ENCODE data around the gene MEGF6.

The MEGF6 gene

DNA sequence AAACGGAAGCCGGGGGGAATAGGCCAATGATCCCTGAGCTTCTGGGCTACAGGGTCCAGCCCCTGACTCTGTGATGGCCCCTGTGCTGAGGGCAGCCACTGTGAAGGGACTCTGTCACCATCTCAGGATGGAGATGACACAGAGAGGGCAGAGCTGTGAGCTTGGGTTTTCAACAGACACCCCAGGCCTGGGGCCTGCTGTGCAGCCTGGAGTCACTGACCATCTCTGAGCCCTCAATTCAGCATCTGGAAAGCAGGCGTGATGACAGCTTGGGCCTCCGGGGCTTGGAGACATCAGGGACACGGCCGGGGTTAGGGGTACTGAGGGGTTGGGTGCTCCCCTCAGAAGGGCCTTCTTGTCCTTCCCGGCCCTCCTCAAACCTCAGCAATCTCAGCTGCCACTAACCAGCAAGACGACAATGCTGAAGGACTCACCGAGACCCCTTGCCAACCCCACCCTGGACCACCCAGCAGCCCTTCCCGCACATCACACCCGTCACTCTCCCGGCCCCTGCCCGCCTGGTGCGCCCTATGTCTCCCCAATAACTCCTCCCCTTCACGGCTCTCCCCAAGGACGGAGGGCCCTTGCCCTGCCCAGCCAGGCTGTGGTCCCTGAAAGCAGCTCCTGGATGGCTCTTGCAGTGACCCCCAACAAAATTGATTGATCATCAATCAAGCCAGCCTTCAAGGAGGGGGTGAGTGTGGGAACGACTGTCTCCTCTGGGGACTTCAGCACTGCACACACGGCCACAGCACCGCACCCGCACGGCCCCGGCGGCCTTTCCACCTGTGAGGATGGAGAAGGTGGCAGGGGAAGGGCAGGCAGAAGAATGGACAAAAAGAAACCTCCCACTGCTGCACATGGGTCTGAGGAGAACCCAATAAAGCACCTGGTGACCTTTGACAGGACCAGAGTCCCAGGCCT is 4.3 kb downstream of the MEGF6 start:
- no peak for DNase-seq

DNA sequence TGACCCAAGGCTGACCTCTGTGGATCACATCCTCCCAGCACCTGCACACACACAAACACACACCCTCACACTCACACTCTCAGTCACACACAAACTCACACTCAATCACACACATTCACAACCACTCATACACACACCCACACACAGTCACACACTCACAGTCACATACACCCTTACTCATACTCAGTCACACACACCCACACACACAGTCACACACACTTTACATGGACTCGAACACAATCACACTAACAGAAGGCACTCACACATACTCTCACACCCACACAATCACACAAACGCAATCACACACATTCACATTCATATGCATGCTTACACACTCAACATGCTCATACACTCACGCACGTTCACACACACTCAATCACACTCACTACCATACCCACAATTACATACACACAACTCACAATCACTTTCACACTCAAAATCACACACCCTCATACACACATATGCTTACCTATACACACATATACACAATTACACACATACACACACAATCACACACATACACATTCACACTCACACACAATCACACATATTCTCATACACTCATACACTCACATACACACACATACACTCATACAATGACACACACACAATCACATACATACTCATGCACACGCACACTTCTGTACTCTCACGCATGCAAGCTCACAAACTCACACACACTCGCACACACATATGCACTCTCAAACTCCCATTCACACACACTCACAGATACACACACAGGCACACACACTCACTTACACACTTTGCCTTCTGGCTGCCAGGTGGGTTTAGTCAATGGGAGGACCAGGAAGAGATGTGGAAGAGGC is 6.1 kb downstream of the MEGF6 start:
- no peak for DNase-seq

DNA sequence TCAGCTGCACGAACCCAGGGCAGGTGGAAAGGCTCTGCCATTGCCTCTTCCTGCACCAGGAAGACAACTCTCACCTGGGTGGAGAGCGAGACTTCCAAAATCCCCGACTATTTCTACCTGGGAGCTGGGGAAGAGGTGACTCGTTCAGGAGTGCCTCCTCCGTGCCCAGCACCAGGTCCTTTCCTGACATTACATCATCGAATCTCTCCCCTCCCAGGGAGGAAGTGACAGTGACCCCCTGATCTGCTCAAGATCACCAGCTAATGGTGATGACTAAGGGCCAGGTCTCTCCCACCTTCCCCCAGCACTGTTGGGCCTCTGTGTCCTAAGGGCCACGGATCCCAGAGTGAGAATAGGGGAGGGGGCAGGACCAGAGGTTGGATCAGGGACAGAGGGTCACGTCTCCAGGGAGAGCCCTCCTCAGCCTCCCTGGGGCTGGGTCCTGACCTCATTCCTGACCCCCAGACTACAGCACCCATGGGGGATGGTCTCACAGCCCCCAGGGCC is 6.8 kb downstream of the MEGF6 start:
- no peak for DNase-seq

DNA sequence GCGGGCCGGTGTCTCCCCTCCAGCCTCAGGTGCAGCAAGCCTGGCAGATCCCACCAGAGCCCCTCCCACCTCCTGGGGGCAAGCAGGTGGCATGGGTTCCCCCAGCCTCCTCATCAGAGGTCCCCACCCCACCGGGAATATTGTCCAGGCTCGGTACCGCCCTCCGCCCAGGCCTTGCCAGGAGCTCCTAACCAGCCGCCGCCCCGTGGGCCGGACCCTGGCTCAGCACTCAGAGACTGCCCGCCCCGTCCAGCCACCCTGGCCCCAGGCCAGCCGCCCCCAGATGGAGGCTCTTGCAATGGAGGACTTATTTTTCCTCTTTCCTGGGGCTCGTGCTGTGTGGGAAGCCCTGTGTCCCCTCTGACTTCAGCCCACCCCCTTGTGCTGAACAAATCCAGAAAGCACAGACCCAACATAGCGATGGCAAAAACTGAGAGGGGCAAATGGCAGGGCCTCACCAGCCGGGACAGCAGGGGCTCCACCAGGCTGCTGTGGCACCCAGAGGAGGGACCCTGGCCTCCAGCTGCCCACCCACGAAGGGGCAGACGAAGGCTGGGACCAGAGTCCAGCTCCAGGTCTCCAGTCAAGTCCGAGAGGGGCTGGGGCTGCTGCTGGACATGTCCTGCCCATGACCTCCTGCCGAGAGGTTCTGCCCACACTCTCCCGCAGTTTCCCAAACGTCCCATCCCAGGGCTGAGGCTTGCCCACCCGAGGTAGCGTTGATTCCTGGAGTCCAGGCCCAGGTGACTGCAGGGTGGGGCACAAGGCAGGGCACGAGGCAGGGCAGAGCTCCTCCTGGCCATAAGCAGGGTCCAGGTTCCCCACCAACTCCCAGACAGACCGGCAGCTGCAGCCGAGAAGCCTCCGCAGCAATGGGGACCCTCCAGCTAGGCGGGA is 7.5 kb downstream of the MEGF6 start:
- no peak for DNase-seq

DNA sequence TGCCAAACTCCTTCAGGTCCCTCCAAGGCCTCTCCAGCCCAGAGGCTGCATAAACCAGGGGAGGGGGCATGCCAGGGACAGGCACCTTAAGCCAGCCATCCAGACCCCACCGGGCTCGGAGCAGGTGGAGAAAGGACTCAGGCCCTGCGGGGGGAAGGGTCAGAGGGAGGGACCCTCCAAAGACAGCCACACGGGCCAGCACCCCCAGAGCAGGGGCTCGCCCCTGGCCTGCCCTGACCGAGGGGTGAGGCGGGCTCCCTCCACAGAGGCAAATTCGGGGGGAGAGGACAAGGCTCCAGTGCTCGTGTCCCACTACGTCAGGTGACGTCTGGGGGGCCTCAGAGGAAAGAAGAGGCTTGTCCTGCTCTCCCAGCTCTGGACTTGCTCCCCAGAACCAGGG is 8.2 kb downstream of the MEGF6 start:
- no peak for DNase-seq

DNA sequence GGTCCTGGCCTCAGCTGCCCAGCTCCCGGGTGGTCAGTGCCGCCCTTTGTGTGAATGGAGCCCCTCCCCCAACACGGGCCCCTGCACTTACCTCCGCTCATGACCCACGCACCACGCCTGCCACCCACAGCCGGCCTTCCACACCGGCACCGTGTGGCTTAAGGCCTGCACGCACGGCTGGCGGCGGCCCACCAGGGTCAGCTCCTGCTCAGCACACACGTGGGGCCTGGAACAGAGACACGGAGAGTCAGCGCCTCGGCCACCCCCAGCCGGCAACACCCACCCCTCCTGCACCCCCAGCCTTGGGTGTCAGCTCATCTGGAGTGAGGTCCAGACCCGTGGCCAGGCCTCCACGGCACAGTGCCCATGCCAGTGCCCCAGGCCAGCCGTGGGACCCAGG is 8.9 kb downstream of the MEGF6 start:
- DNase-seq: no peak

DNA sequence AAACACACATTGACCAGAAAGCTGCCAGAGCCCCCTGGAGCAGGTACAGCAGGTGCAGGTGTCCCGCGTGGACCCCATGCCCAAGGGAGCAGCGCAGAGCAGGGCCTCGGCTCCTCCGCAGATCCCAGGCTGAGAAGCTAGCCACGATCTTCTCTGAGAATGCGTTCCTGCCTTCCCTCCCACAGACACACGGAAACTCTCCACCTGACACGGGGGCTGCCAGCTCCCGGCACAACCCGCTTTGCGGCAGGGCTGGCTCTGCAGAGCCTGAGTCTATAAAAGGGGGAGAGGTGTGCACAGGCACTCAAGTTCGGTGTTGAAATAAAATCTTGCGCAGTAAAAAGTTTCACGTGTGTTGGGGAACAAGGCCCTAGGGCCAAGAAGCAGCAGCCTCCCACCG is 9.6 kb downstream of the MEGF6 start:
- no peak for DNase-seq

DNA sequence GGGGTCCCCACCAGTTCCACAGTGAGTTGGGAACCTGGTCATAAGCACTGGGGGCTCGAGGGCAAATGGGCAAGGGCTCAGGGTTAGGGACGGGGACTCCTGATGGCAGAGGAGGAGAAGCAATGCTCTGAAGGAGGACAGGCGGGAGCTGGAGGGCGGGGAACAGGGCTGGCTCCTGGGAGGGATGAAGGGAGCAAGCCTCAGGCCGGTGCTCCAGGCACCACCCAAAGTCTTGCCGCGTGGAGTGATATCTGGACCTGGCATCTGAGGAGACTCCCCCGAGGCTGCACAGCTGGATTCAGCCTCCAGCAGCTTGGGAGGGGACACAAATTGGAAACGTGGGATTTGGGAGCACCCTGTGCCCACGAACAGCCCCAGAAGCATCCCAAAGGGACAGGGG is 11.0 kb downstream of the MEGF6 start:
- no peak for DNase-seq

DNA sequence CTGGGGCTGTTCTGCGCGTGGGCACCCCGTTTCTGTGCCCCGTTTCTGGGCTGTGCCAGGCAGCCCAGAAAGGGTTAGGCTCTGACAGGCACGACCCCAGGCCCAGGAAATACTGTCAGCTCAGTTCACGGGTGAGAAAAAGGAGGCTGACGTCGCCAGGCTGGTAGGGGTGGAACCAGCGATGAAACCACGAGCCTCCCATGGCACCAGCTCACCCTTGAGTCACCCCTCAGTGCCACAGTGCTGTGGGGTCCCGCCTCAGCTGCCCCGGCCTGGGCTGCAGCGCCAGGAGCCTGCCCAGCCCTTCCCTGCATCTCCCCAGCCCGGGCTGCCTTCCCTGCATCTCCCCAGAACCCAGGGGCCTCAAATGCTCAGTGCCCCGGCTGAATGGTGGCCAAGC is 11.5 kb downstream of the MEGF6 start:
- DNase-seq: no peak

DNA sequence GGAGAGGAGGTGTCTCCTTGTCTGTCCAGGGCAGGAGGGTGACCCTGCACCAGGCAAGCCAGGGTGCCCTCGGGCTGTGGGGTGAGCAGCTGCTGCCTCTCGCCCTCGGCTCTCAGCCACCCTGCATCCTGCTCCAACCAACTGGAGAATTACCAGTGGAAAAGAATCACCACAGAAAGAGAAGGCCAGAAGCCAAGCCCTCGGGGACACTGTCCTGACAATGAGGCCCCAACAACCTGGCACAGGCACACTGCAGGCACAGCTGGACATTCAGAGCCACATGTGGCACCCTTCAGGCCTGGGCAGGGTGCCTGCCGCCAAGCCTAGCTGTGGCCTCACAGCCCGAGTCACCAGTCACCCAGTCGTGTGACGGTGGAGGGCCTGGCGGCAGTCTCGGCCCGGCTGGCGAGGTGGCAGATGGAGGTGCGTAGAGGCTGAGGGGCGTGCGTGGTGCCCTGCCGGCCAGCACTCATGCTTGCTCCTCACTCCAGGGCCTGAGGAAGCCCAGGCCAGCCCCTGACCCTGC is 12.0 kb downstream of the MEGF6 start:
- no peak for DNase-seq

DNA sequence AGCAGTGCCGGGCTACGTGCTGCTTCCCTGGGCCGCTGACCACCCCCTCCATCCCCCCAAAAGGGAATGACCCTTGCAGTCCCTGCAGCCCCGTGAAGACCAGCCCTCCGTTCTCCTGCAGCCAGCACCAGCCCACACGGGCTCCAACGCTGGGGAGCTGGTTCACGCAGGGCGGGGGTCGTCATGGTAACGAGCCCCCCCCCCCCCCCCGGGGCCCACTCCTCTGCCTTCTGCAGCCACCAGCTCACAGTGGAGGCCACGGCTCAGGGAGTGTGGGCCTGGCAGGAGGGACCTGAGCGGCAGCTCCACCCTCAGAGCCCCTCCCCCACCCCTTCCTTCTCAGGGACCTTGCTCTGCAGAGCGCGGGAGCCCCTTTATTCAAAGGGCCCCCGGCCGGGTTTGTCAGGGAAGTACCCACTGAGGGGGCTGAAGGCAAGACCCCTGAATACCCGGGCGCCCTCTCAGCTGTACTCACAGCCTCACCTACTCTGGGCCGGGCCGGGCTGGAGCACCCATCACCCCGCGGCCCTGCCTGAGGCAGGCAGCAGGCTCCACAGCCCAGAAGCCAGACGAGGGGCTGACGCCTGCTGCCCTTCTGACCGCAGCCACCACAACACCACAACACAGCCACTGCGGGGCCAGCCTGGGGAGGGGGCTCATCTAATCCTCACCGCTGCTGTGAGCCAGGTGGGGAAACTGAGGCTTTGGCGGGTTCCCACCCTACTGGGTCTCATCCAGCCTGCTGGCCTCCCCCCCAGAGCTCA is 12.6 kb downstream of the MEGF6 start:
- DNase-seq: no peak

DNA sequence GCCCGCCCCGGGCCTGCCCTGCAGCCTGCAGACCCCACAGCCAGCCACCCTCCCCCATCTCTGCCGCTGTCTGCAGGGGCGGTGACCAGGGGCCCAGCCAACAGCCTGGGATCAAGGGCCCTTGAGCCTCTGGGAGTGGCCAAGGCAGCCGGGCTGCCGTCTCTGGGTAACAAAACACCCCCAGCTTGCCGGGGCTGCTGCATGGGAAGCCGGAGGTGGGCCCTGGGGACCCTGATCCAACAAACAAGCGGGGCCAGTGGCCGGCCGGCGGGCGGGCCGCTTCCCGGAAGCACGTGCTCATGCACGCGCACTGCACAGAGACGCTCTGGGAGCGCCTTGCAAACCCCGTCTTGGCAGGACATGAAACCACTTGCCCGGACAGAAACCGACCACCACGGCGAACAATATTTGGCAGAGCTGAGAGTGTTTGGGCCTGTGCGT is 13.2 kb downstream of the MEGF6 start:
- DNase-seq: peak; percentile 83

DNA sequence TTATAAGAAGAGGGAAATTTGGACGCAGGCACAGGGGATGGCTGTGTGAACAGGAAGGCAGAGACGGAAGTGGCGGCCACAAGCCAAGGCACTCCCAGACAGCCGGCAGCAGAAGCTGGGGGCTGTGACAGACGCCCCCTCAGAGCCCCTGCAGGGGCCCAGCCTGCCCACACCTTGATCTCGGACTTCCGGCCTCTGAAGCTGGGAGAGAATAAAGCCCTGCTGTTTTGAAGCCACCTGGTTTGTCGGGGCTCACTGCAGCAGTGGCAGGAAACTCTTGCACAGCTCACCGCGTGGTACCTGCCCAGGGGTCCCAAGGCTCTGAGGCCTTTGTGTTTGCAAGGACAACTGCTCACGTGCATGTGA is 13.7 kb downstream of the MEGF6 start:
- DNase-seq: no peak

DNA sequence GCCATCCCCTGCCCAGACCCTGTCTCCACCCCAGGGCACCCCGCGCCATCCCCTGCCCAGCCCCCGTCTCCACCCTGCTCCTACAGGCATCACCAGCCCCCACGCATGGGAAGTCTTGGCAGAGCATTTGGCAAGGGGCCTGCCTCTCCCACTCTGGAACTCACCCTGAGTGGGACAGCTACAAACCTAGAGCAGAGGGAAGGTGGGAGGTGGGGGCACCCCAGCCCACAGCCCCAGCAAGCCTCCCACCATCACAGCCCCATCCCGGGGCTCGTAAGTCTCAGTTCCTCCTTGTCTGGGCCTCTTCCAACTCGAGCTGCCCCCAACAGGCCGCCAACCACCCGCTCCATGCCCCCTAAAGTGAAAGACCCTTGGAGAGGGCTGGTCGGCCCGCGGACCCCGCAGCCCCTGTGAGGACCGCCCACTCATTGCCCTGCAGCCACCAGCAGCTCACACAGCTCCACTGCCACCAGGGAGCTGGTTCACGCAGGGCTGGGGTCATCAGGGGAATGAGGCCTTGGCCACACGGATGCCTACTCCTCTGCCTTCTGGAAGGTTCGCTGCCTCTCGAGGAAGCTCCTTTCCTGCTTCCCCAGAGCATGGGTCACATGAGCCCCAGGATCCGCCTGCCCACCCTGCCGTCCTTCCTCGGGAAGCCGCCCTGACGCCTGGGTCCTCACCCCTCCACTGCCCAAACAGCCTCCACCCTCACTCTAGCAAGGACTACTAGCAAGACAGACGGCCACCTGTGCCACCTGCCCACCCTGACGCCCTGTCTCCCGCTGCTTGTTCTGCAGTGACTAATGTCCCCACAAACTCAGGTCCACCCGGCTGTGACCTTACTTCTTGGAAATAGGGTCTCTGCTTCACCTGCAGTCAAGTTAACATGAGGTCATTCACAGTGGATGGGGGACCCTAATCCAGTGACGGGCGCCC is 14.4 kb downstream of the MEGF6 start:
- no peak for DNase-seq

DNA sequence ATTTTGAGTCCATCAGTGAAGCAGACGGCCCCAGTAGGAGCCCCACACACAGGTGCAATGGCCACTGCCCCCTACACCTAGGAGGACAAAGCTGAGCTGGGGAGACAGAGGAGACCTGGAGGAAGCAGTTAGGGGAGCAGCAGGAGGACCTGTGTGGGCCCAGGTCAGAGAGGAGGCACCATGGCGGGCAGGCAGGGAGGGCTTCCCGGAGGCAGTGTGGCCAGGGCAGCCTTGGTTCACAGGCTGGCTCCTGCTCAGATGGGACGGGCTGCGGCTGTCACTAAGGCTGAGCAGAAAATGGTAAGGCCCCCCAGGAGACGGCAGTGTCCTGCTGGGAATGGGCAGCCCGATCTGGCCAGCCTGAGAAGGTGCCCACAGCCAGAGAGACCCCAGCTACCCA is 15.4 kb downstream of the MEGF6 start:
- no peak for DNase-seq

DNA sequence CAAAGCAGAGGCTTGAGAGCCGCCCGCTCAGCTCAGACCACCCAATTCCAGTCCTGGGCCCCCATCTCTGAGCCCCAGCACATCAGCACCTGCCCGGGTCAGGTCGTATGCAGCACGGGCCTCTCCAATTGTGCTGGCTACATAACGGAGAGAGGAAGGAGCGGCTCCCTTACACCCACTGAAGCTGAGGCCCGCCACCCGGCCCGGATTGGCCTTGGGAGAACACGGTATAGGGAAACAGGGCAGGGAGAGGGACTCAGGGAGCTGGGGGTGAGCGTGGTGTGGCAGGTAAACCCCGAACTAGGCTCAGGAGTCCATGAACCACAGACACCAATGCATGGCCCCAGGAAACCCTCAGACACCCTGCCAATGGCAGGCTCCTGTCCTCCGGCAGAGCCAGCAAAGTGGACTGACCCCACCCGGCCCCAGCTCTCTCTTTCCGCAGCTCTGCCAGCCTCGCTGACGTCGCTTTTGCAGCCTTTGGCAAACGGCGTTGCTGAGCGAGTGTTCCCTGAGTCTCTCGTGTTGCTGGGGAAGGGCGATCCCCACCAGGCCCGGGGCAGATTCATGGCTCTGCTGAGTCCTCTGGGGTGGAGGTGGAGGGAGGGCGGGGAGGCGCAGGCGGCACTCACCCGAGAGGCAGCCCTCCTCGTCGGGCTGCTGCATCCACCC is 16.5 kb downstream of the MEGF6 start:
- peak; percentile 66 for DNase-seq

DNA sequence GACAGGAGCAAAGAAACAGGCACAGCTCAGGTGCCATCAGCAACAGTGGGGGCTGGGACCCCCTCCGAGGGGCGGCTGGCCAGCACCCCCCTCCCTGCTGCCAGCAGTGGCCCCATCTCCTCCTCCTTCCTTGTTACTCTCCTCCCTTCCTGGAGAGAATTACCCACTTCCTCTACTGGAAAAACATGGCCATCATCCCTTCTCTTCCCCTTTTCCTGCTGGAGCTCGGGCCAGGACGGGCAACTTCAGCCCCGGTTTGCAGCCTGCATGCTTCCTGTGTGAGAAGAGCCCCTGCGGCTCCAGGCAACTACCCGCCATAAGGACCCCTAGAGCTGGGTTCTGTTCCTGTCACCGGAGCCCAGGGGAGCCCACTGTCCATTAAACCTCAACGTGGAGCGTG is 17.6 kb downstream of the MEGF6 start:
- DNase-seq: no peak

DNA sequence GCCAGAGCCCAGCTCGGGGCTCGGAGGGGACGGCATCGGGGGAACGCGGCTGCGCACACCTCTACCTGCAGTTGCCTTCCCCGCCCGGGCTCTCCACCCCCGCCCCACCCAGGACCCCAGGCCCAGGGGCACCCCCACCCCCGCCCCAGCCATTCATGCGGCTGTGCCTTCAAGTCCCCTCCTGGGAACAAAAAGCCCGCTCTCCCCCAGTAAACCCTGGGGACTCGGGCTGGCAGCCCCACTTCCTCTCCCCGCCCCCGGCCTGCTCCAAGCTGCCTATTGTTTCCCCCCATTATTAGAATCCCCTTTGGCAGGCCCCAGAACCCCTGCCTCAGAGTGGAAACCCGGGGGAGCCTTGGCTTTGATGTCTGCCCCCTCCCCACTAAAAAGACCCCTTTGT is 18.0 kb downstream of the MEGF6 start:
- DNase-seq: no peak

DNA sequence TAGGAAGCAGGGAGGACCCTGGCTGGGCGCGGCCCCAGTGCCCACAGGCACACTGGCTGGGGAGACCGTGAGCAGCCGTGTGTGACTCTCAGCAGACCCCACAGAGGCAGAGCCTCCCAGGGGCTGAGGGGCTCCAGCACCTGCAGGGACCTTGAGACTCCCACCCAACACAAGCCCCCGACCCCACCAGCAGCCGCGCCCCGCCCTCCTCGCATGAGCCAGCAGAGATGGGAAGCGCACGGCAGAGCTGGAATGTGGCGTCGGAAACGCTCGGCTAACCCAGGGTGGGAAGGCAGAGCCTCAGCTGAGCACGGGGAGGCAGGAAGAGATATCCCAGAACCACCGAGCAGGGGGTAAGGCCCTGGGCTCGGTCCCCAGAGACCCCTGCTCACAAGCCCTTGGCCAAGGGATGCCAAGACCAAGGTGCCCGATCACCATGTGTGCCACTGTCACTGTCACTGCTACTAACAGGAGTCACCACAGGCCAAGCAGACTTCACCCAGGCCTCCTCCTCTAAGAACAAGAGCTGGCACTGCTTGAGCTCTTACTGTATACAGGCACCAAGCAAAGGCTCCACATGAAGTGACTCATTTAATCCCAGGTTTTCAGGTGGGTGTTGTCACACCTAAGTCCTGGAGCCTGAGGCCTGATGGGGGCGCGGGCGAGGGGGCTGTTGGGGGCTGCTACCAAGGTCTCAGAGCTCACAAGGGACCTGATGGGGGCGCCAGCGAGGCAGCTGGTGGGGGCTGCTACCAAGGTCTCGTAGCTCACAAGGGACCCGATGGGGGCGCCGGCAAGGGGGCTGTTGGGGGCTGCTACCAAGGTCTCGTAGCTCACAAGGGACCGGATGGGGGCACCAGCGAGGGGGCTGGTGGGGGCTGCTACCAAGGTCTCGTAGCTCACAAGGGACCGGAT is 20.1 kb downstream of the MEGF6 start:
- DNase-seq: no peak
